Calu3 (cell line): Measurements from ENCODE around the gene FAR2. TPM values are rescaled to one million over a fixed set of nuclear protein-coding genes. Genes with fewer than 3 reads are reported as not detected.

Source experiments
- BruUV-seq: library from RNA; stranded (reverse); fragments of 400-500 nt; replicated peaks from 2 replicates; lab custom pipeline; 2021; lab: Mats Ljungman, UMichigan
- CTCF ChIA-PET: fragments of 300-600 bp; sonication (Branson Sonifier 250); formaldehyde crosslinking; loops from one replicate; lab custom pipeline; 2022; ENCODE audit warnings: antibody characterized with exemption; lab: Charles Lee
- DNase-seq: peaks from one replicate; pipeline ENCODE4 v3.0.0; 2022
- H3K27ac Mint-ChIP-seq: one replicate; pipeline ENCODE4 v1.8.0; 2022; ENCODE audit warnings: mixed read lengths; ENCODE audit not compliant: unreplicated experiment
- H3K27me3 Mint-ChIP-seq: one replicate; pipeline ENCODE4 v1.8.0; 2022; ENCODE audit warnings: mixed read lengths; ENCODE audit not compliant: unreplicated experiment
- H3K36me3 Mint-ChIP-seq: one replicate; pipeline ENCODE4 v1.8.0; 2022; ENCODE audit warnings: mild to moderate bottlenecking, moderate library complexity, mixed read lengths; ENCODE audit not compliant: insufficient read depth, unreplicated experiment
- H3K4me1 Mint-ChIP-seq: one replicate; pipeline ENCODE4 v1.8.0; 2022; ENCODE audit warnings: mild to moderate bottlenecking, low read depth, mixed read lengths; ENCODE audit not compliant: unreplicated experiment
- H3K4me3 Mint-ChIP-seq: one replicate; pipeline ENCODE4 v1.8.0; 2022; ENCODE audit warnings: mild to moderate bottlenecking, low read depth, moderate library complexity, mixed read lengths; ENCODE audit not compliant: unreplicated experiment
- H3K9me3 Mint-ChIP-seq: one replicate; pipeline ENCODE4 v1.8.0; 2022; ENCODE audit warnings: low read depth, mixed read lengths; ENCODE audit not compliant: unreplicated experiment
- CTCF ChIP-seq: fragments of 200-600 bp; IDR thresholded peaks from one replicate; pipeline ENCODE4 v1.8.0; 2022; ENCODE audit warnings: antibody characterized with exemption; ENCODE audit not compliant: unreplicated experiment
- intact Hi-C: fragments of 100-400 bp; cut with micrococcal nuclease; formaldehyde crosslinking; loops from one replicate; pipeline ENCODE4 v1.10.0; 2022; ENCODE audit not compliant: unreplicated experiment
- total RNA-seq: library from RNA; stranded (reverse); gene quantifications from 2 replicates; pipeline ENCODE4 v1.2.3, GENCODE V29; 2022

The FAR2 gene
- total RNA-seq, 1 experiment from 2014 or later: 24.0 TPM

- CTCF ChIA-PET: no interaction called here
- Mint-ChIP-seq H3K4me3 (no peak overlapping the region), H3K4me1 (no peaks in the 10 kb centered on the region), H3K27ac (no peak overlapping the region), H3K36me3 (no peaks in the 10 kb centered on the region), H3K27me3 (no peaks in the 10 kb centered on the region), H3K9me3 (no peaks in the 10 kb centered on the region)
- no TSS peak for BruUV-seq
- intact Hi-C loops: loop anchor here (5.0 kb wide), 1 partner anchor 35 kb away; no protein-coding TSS in a partner anchor
- TF ChIP-seq CTCF: no peak
- no peak for DNase-seq
Observed at GRCh38 chr12:29277231-29277630, 128.2 kb downstream of the FAR2 start.

GRCh38 chr12:29278673-29279420 lies 129.8 kb downstream of the FAR2 start:
- no TSS peak for BruUV-seq
- CTCF ChIA-PET: interaction anchor here (1.2 kb wide), 1 partner anchor 205 kb away, joined by 3 read pairs; no protein-coding TSS in a partner anchor
- Mint-ChIP-seq H3K36me3 (no peaks in the 10 kb centered on the region), H3K4me3 (no peak overlapping the region), H3K4me1 (no peaks in the 10 kb centered on the region), H3K9me3 (no peaks in the 10 kb centered on the region), H3K27ac (no peak overlapping the region), H3K27me3 (no peaks in the 10 kb centered on the region)
- no peak for DNase-seq
- no peak for TF ChIP-seq CTCF
- intact Hi-C loops: loop anchor here (5.0 kb wide), 1 partner anchor 37 kb away; no protein-coding TSS in a partner anchor

GRCh38 chr12:29281371-29282005 lies 132.4 kb downstream of the FAR2 start:
- Mint-ChIP-seq H3K36me3 (no peaks in the 10 kb centered on the region), H3K27me3 (no peaks in the 10 kb centered on the region), H3K27ac (no peak overlapping the region), H3K4me3 (no peak overlapping the region), H3K4me1 (no peaks in the 10 kb centered on the region), H3K9me3 (no peaks in the 10 kb centered on the region)
- no peak for TF ChIP-seq CTCF
- CTCF ChIA-PET: no interaction called here
- intact Hi-C loops: no loop called here
- BruUV-seq: no TSS peak
- no peak for DNase-seq

- H3K4me3 Mint-ChIP-seq: no peak overlapping the region
- no peaks in the 10 kb centered on the region for H3K36me3 Mint-ChIP-seq
- H3K4me1 Mint-ChIP-seq: no peaks in the 10 kb centered on the region
- TF ChIP-seq CTCF: no peak
- no peak for DNase-seq
- CTCF ChIA-PET: no interaction called here
- no peak overlapping the region for H3K27ac Mint-ChIP-seq
- no peaks in the 10 kb centered on the region for H3K9me3 Mint-ChIP-seq
- intact Hi-C loops: no loop called here
- no TSS peak for BruUV-seq
- no peaks in the 10 kb centered on the region for H3K27me3 Mint-ChIP-seq
Observed at GRCh38 chr12:29282031-29282816, 133.1 kb downstream of the FAR2 start.
